T1000 (cell line): ENCODE results near the gene UNC13B.
"Not testable (repeated sequence)": the region's sequence is repeated elsewhere in the genome, so short reads cannot be mapped to it uniquely, and the experiment has no call there.

Source experiments
- DNase-seq: peaks from one replicate; lab custom pipeline; 2025; ENCODE audit warnings: mixed read lengths; lab: John Stamatoyannopoulos, UW

Gene UNC13B

GRCh38 chr9:35226651-35227050 is 64.8 kb downstream of the UNC13B start:
- no peak for DNase-seq

DNA sequence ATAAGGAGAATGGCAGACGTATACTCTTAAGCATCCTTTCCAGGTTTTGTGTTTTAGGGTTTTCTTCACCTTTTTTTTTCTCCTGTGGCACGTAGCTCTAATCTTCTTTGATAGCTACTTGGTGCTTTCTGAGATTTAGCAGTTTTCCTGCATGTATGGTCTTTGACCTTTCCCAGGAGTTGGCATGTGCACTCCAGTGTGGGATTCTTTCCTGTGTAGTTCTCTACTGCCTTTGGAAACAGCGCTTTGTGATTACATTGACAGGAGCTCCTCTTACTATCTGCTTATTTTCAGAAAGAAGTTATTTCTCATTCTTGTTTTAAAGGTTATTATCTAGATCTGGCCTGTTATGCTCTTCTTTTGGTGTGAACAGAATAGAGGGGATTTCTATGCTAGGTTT is 65.5 kb downstream of the UNC13B start:
- no peak for DNase-seq

- DNase-seq: no peak
Measured at GRCh38 chr9:35229066-35229778, 67.4 kb downstream of the UNC13B start.

- no peak for DNase-seq
Measured at GRCh38 chr9:35229779-35230143, 68.0 kb downstream of the UNC13B start.

DNA sequence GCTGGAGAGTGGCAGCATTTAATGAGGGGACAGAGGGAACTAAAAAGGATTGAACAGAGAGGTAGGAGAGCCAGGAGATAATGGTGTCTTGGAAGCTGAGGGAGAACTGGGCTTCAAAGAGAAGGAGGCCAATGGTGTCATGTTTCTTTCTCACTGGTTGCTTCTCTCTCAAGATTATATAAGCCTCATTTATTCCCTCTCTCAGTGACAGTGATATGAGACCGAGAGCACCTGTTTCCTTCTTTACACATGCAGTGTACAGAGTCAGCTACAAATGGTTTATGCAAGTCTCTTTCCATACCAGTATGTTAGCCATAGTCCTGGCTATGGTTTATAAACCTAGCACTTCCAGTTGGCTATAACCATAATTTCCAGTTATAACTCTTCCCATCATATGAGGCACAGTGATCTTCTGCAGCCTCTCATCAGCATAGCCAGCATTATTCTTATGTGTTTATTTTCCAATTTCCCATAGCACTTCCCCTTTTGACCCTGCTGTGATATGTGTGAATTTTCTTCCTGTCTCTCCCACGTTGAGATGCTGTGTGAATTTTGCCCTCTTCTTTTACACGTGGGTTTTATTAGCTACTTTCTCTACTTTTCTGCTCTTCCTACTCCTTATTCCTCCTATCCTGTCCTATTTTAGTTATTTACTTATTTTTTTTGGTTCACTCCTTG is 71.2 kb downstream of the UNC13B start:
- no peak for DNase-seq

DNA sequence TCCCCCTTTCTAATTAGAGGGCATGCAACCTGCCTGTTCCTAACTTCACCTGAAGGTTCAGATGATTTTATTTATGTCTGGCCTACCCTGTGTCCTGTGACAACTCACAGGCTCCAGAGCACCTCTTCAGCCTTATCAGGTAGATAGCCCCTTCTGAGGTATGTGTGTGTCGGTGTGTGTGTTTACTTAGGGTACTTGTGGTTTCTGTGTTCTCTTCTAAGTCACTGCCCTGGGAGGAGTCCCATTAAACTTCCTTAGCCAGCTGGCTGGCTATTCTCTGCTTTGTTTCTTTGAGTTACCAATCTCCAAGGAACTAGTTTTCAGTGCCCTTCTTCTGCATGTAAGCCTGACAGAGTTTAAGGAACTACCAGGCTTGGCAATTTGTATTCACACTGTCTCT is 74.9 kb downstream of the UNC13B start:
- no peak for DNase-seq

- DNase-seq: no peak
Measured at GRCh38 chr9:35237311-35237710, 75.5 kb downstream of the UNC13B start.

DNA sequence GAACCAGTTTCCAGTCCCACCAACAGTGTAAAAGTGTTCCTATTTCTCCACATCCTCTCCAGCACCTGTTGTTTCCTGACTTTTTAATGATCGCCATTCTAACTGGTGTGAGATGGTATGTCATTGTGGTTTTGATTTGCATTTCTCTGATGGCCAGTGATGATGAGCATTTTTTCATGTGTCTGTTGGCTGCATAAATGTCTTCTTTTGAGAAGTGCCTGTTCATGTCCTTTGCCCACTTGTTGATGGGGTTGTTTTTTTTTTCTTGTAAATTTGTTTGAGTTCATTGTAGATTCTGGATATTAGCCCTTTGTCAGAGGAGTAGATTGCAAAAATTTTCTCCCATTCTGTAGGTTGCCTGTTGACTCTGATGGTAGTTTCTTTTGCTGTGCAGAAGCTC is 84.1 kb downstream of the UNC13B start:
- not testable (repeated sequence) for DNase-seq

- DNase-seq: no peak
Measured at GRCh38 chr9:35253075-35253474, 91.3 kb downstream of the UNC13B start.

DNA sequence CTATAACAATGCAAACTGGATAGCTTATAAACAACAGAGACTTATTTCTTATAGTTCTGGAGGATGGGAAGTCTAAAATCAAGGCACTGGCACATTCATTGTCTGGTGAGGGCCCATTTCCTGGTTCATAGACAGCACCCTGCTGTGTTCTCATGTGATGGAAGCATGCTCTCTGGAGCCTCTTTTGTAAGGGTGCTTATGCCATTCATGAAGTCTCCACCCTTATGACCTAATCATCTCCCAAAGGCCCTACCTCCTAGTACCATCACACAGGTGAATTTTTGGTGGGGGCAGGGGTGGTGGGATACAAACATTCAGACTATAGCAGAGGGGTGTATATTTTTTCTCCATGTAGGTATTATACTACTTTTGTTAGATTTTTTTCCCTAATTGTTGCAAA is 92.4 kb downstream of the UNC13B start:
- DNase-seq: no peak

DNA sequence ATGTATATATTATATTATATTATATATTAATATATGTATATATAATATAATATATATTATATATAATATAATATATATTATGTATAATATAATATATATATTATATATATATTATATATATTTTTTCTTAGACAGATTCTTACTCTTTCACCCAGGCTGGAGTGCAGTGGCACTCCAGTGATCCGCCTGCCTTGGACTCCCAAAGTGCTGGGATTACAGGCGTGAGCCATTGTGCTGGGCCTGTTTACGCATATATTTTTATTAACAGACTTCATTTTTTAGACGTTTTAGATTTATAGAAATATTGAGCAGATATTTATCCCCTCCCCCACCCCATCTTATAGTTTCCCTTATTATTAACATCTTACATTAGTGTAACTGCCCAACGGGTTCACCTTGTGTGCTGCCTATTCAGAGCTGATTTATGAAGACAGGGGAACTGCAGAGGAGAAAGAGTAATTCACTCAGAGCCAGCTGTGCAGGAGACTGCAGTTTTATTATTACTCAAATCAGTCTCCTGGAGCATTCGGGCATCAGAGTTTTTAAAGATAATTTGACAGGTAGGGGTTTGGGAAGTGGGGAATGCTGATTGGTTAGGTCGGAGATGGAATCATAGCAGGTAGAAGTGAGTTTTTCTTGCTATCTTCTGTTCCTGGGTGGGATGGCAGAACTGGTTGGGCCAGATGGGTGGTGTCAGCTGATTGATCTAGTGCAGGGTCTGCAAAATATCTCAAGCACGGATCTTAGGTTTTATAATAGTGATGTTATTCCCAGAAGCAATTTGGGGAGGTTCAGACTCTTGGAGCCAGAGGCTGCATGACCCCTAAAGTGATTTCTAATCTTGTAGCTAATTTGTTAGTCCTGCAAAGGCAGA is 93.4 kb downstream of the UNC13B start:
- DNase-seq: no peak

DNA sequence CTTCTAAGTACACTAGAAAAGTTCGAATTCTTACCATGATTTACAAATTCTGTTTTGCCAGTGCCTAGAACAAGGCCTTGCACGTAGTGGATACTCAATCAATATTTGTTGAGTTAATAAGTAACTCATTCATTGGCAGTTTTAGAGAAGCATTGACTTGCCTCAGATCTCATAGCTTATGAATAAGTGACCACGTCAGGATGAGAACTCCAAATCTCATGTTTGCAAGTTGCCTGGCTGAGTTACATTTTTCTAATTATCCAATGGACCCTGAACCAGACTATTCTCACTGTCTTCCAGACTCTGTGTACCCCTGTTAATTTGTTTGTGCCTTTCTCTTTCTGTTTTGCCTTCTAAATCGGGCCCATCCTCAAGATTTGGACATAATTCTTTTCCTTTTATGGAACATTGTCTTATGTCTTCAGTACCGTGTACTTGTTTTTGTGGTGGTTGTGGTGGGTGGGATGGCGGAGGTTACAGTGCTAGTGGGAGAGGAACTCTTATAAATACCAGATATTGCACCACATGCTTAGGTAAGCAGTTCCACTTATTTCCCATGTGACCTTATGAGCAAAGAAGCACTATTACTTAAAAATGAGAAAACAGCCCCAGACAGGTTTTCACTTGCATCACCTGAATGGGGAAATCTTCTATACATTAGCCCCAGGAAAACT is 96.3 kb downstream of the UNC13B start:
- no peak for DNase-seq

DNA sequence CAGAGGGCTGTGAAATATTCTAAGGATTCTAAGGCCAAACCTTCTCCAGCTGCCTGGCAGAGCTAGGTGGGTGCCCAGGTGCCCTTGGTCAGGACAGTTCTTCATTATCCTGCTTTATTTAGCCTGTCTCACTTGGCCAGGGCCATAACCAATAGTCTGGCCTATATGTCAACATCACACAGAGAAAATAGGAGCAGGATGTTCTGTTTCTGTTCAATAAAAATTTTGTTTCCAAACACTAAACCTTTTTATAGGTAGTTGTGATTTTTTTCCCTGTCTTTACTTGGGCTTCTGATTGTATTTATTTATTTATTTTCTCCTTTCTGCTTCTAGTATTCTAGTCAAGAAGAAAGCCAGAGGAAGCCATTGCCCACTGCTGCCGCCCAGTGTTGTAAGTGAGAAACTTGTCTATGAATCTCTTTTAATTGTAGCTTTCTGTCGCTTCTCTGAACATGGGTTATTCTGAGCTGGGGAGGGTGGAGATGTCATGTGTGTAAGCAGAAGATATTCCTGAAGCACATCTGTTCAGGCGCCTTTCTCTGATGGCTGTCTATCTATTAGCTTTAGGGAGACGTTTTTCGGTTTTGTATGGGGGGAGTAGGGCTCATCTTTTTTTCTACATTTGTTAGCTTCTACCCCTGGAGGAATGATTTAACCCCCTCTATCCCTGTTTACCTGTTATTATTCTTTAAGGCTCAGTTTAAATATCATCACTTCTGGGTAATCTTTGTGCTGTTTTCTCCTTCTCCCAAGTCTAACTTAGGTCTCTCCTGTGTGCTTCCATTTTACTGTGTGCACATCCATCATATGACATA is 97.1 kb downstream of the UNC13B start:
- DNase-seq: no peak

GRCh38 chr9:35260186-35260585 is 98.4 kb downstream of the UNC13B start:
- no peak for DNase-seq

GRCh38 chr9:35262064-35262463 is 100.3 kb downstream of the UNC13B start:
- DNase-seq: no peak

DNA sequence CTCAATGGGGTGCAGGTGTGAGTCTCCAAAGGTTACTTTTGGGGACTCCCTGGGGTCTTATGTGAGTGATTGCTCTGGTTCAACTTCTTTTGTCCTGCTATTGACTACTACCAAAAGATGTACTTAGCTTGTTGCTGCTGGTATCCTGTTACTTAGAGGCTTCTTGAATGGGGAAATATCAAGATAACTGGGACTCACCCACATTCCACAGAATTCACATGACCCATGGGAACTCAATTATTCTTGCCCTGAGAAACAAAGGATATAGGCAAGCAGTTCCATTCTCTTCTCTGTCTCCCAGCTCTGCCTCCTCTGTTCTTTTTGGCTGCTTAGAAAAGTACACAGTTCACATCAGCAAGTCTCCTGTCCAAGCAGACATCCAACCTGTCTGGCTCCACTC is 105.9 kb downstream of the UNC13B start:
- DNase-seq: no peak

- no peak for DNase-seq
Measured at GRCh38 chr9:35269919-35270318, 108.1 kb downstream of the UNC13B start.

- no peak for DNase-seq
Measured at GRCh38 chr9:35271637-35272036, 109.8 kb downstream of the UNC13B start.

- DNase-seq: no peak
Measured at GRCh38 chr9:35272989-35273388, 111.2 kb downstream of the UNC13B start.

DNA sequence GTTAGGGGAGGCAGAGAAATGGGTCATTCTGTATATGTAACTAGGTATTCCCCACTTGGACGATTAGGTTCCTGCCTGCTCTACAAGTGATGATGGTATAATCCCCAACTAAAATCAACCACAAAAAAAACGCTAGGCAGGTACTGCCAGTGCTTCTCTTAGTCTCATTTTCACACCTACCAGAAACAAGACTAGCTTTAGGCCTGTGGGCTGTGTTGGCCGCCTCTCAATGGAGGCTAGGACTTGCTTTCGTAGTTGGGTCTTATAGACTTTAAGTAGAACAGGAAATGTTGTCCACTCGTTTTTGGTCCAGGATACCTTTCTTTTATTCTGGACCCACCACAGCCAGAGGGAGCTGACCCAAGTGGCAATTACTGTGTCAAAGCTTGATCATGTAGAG is 111.8 kb downstream of the UNC13B start:
- no peak for DNase-seq

DNA sequence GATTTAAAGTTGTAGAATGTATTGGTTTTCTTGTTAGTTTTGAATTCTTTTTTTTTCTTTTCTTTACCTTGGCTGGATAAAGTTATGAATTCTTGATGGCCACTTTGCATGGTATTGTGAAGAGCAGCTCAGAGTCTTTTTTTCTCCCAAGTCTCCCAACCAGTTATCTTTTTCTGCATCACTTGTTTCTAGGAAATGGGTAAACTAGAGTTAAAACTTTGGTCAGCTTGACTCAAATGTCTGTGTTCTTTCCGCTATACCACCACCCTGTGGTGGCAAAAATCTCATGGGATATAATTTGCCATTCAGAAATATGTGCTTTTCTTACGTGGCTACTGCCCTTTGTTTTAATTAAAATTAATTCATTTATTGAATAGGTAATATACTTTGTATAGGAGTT is 113.2 kb downstream of the UNC13B start:
- DNase-seq: no peak

DNA sequence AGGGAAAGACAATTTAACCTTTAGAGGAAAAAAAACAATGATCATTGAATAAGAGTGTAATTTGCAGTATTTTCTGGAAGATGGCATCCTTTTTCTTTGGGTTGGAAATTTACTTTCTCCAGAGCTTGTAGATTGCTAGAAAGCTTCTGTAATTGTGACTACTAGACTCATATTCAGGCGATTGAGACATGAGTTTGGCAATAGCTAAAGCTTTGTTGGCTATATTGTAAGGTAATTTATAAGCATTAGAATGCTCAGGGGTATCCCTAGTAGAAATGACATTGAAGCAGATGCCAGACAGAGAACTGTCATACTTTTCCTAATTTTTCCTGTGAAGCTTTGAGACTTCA is 115.3 kb downstream of the UNC13B start:
- no peak for DNase-seq
